NK-92 treated with Interleukin-12 subunit alpha and Interleukin-12 subunit beta, amount 100 ng/mL, for 24 hours (cell line): ENCODE results near the gene HSD17B3.
"Not testable (repeated sequence)": the region's sequence is repeated elsewhere in the genome, so short reads cannot be mapped to it uniquely, and the experiment has no call there.

ENCODE experiments used
- DNase-seq: peaks from one replicate; lab custom pipeline; 2025; lab: John Stamatoyannopoulos, UW

Gene HSD17B3

GRCh38 chr9:96302021-96302420, at the start of gene HSD17B3:
HSD17B3 (minus strand) TSS chr9:96302176; CDS start chr9:96302104, 72 bp downstream.
- DNase-seq: no peak

GRCh38 chr9:96350866-96351265, 48.9 kb upstream of the HSD17B3 start:
- DNase-seq: no peak

GRCh38 chr9:96348261-96348660, 46.3 kb upstream of the HSD17B3 start:
- no peak for DNase-seq

- DNase-seq: no peak
Measured at GRCh38 chr9:96345551-96345950, 43.6 kb upstream of the HSD17B3 start.

- DNase-seq: no peak
Measured at GRCh38 chr9:96344458-96345180, 42.6 kb upstream of the HSD17B3 start.

GRCh38 chr9:96343515-96344360, 41.8 kb upstream of the HSD17B3 start:
- DNase-seq: no peak

GRCh38 chr9:96342571-96343245, 40.7 kb upstream of the HSD17B3 start:
- no peak for DNase-seq

DNA sequence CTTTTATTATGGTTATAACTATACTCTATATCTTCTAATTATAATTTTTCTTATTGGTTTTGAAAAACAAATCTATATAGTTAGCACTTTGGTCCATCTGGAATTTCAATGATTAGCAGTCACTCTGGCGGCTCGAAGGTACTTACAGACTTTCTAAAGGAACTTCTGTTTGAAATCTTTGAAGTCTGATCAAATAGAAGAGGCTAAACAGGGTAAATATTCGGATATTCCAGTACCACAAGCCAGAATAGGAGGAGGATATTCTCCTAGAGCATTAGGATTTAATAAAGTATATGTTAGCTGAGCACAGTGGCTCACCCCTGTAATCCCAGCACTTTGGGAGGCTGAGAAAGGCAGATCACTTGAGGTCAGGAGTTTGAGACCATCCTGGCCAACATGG, 38.7 kb upstream of the HSD17B3 start:
- DNase-seq: no peak

DNA sequence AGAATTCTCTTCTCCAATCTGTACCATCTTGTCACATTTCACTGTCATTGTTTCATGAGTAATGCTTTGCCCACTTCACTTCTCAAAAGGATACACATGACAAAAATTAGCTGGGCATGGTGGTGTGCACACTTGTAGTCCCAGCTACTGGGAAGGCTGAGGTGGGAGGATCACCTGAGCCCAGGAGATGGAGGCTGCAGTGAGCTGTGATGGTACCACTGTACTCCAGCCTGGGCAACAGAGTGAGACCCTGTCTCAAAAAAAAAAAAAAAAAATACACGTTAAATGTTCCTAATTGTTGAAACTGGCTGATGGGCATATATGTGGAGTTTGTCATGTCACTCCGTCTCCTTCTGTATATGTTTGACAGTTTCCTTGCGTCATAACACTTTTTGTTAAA, 36.3 kb upstream of the HSD17B3 start:
- no peak for DNase-seq

DNA sequence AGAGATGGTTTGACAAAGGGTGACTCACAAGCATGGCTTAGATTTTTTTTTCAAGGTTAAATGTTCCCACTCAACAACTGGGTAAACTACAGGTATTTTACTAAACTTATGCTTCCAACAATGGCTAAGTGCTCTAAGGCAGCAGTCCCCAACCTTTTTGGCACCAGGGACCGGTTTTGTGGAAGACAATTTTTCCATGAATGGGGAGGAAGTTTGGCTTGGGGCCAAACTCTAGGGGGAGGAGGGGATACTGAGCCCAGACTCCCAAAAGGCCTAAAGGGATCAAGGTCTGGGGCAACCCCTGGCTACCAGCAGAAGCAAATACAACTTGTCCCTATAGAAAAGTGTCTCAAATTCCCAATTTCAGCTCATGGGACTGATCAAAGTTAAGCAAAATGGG, 32.0 kb upstream of the HSD17B3 start:
- DNase-seq: no peak

- no peak for DNase-seq
Measured at GRCh38 chr9:96331236-96331947, 29.4 kb upstream of the HSD17B3 start.

DNA sequence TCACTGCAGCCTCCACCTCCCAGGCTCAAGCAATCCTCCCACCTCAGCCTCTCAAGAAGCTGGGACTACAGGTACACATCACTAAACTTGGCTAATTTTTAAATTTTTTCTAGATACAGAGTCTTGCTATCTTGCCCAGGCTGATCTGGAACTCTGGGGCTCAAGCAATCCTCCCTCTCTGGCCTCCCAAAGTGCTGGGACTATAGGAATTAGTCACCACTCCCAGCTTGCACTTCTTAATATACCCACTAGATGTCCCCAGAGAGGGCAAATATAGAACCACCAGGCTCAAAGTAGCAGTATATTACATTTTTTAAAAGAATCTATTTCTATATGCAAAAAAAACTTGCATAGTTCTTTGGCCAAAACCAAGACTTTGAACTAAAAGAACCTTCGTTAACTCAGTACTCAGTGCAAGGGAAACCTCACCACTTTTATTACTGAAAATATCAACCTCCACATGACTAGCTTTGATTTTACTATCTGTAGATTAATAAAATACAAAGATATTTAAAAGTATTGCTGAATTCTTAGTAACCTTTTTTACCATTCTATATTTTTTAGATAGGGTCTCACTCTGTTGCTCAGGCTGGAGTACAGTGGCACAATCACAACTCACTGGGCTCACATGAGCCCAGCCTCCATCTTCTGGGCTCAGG, 25.8 kb upstream of the HSD17B3 start:
- DNase-seq: no peak

DNA sequence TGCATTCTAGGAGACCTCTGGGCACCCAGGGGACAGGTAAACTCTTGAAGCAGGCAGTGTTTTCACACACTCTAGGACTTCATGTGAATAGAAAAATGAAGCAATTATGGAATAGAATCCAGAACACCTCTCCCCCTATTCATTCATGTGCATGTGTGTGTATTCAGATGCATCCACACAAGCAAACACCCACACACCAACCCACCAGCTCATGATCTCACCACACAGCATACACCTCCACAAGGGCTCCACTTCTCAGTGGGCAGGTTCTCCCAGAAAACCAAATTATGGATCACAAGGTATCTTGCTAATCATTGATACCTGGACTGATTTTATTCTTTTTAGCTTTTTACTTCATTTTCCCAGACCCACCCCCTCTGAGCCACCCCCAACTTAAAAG, 21.2 kb upstream of the HSD17B3 start:
- no peak for DNase-seq

- DNase-seq: not testable (repeated sequence)
Measured at GRCh38 chr9:96322736-96323135, 20.8 kb upstream of the HSD17B3 start.

DNA sequence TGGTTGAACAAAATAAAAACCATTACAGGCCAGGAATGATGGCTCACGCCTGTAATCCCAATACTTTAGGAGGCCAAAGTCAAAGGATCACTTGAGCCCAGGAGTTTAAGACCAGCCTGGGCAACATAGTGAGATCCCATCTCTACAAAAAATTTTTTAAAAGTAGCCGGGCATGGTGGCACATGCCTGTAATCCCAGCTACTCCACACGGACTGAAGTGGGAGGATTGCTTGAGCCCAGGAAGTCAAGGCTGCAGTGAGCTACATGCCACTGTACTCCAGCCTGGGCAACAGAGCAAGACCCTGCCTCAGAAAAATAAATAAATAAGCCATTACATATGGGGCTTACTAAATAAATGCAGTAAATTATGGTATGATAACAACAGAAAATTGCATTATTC, 20.2 kb upstream of the HSD17B3 start:
- not testable (repeated sequence) for DNase-seq

DNA sequence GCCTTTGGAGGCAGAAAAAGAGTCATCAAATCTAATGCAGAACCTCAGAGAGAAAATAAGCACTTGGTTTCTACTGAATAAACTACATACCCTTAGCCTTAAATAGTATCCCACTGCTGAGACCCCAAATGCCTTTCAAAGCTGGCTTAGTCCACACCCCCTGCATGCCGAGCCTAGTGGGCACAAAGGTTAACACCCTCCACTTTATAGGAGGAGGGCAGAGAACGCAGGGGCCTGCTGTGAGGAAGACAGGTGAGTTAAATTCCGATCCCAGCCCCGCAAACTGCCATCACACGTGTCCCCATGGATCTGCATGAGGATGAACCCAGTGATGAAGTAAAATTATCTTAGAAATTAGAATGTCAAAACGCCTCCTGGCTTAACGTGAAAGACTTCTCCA, 19.5 kb upstream of the HSD17B3 start:
- DNase-seq: no peak

DNA sequence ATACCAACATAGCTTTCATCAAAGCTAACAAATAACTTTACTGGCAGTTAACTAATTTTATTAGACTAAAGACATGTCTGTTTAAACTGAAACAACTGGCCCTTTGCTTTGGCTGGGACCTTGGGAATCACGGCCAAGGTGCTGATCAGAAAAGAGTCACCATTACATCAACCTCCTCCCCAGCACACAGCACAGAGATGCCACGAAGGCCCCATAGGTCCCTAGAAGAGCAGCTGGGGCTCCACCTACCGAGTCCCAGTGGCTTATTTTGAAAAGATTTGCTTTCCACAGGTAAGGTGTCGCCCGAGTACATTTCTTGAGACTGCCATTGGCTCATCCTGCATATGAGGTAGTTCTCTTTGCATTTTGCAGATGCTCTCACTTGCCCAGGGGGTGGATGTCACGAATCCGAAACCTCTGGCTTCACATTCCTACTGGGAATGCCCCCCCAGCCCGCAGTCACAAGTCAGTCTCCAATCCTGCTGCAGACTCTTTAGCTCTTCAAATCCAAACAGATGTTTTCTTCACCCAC, 18.8 kb upstream of the HSD17B3 start:
- no peak for DNase-seq

DNA sequence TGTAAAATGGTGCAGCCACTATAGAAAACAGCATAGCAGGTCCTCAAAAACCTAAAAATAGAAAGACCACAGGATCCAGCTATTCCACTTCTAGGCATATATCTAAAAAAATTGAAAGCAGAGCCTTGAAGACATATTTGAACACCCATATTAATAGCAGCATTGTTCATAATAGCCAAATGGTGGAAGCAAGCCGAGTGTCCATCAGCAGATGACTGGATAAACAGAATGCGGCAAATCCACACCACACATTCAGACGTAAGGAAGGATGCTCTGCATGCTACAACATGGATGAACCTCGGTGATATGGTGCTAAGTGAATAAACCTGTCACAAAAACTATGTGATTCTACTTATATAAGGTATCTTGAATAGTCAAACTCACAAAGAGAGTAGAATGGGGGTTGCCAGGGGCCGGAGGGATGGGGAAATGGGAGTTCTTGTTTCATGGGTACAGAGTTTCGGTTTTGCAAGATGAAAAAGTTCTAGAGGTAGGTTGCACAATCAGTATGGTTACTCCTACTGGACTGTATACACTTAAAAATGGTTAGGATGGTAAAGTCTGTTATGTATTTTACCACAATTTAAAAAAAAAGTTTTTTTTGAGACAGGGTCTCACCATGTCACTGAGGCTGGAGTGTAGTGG, 17.1 kb upstream of the HSD17B3 start:
- DNase-seq: no peak

- DNase-seq: no peak
Measured at GRCh38 chr9:96317335-96317980, 15.5 kb upstream of the HSD17B3 start.

DNA sequence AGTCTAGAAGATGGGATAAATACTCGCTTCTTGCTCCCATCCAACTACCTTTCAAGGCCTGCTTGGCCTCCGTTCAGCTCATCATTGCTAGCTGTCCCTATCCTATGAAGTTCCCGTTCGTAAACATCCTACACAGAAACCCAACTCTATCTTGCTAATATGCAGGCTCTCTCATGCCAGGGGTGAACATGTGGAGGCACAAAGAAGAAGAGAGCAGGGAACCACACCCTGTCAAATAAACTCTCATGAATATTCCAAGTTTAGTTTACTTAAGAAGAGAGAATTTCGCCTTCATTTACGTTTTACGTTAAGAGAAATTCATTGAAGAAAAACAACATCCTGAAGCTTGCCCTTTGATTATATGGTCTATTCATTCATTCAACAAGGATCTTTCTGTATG, 7.9 kb upstream of the HSD17B3 start:
- DNase-seq: no peak
